Heart left ventricle (tissue), 16 donors: ENCODE results near the gene TTC39C. TPM values are rescaled to one million over a fixed set of nuclear protein-coding genes. Genes with fewer than 3 reads are reported as not detected.

Experiments
- ATAC-seq, 4 donors: fragments of 200-7000 bp; cut with Tn5 transposase; one replicate each; pipeline ENCODE4 v1.9.1; 2020 to 2022; ENCODE audit warnings: moderate library complexity in 4 of 4, mild to moderate bottlenecking in 3 of 4, moderate number of reproducible peaks in 1 of 4
- DNase-seq, 5 donors: peaks; one replicate each; pipeline ENCODE4 v3.0.0-alpha.2; 2020
- H3K27ac ChIP-seq, 12 donors: fragments of 200-600 bp; sonication (generic) in 4 of 12; one replicate each; pipeline versions ENCODE4 v1.5.0 to v1.8.0; 2016 to 2022; ENCODE audit warnings: mild to moderate bottlenecking in 2 of 12
- H3K27me3 ChIP-seq, 9 donors: fragments of 200-600 bp; sonication (generic) in 2 of 9; one replicate each; pipeline versions ENCODE4 v1.5.1 to v1.8.0; 2016 to 2022; ENCODE audit warnings: mild to moderate bottlenecking in 3 of 9
- H3K36me3 ChIP-seq, 9 donors: fragments of 200-600 bp; sonication (generic) in 2 of 9; one replicate each; pipeline versions ENCODE4 v1.5.0 to v1.8.0; 2018 to 2022; ENCODE audit warnings: mild to moderate bottlenecking in 2 of 9
- H3K4me1 ChIP-seq, 12 donors: fragments of 200-600 bp; sonication (generic) in 4 of 12; one replicate each; pipeline versions ENCODE4 v1.5.0 to v1.8.0; 2016 to 2022; ENCODE audit warnings: mild to moderate bottlenecking in 3 of 12
- H3K4me3 ChIP-seq, 12 donors: fragments of 200-600 bp; sonication (generic) in 4 of 12; one replicate each; pipeline versions ENCODE4 v1.5.0 to v1.8.0; 2017 to 2022; ENCODE audit warnings: mild to moderate bottlenecking in 9 of 12, moderate library complexity in 4 of 12
- H3K9me3 ChIP-seq, 12 donors: fragments of 200-600 bp; sonication (generic) in 4 of 12; one replicate each; pipeline versions ENCODE4 v1.5.0 to v1.8.0; 2016 to 2022; ENCODE audit warnings: mild to moderate bottlenecking in 1 of 12
- POLR2A ChIP-seq, 2 donors: fragments of 450-650 bp; IDR thresholded peaks; one replicate each; pipeline ENCODE4 v1.6.1; 2017; ENCODE audit warnings: antibody characterized with exemption in 2 of 2, mild to moderate bottlenecking in 2 of 2, moderate library complexity in 2 of 2
- WGBS, 4 donors: extraction: QIAGEN DNeasy Blood & Tissue Kit in 2 of 4; methylation state at CpG; one replicate each; pipeline versions ENCODE4 v1.1.5 to v1.1.7; 2013 to 2018; 5-methylcytosine and 5-hydroxymethylcytosine counted together
- intact Hi-C, 10 donors: fragments of 100-400 bp; cut with DNase I; formaldehyde crosslinking; loops; one replicate each; pipeline versions ENCODE4 v1.11.1 to v1.14.2; 2022
- polyA plus RNA-seq, 2 donors: library from polyadenylated mRNA; stranded (reverse); fragments of 200-250 nt; gene quantifications; one replicate each; pipeline ENCODE4 v1.2.3, GENCODE V29; 2013
- total RNA-seq, 9 donors: library from RNA; depleted of rRNA in 2 of 9; stranded (reverse); fragments of >200 nt in 2 of 9; fragmentation: NEBNext Ultra II Directional in 3 of 9; extraction: Animal tissue kit (Norgen Biotek cat#: 25700) in 3 of 9; gene quantifications; one replicate each; pipeline versions ENCODE4 v1.1.0 to v1.2.4, GENCODE V29; 2016 to 2023
- TF ChIP-seq, protein P1 (sequence below), 12 donors: fragments of 200-600 bp; sonication (generic) in 4 of 12; IDR thresholded peaks; one replicate each; pipeline versions ENCODE4 v1.5.0 to v1.8.0; 2018 to 2022; ENCODE audit warnings: antibody characterized with exemption in 12 of 12, mild to moderate bottlenecking in 5 of 12
- donor health status: ischemic (EF 13 %, LVEDD 7.1; RV severe dilation, severe dysfunction).
- donor health status: healthy with polysubstance abuse.
- donor health status: DM: no; HTN: yes; CAD: no.
- donor health status: DM: no; HTN: no; CAD: no.
- donor health status: ischemic (EF 25% LVEDD 6.9; RV normal size, moderate dysfunction).
- donor health status: ischemic (EF 25% LVEDD 5.7; RV mildly dilated, moderate dysfunction).
- donor health status: healthy.
- donor health status: DM: yes; HTN: yes; CAD: no.
- donor health status: ischemic (EF 35%, LVEDD 5.7; RV mildly dilated, moderate dysfunction).
- donor health status: nonischemic (EF 11% LVEDD 7.7; RV severe dilation, severe dysfunction).
- donor health status: DM: yes; HTN: yes; CAD: no.
- donor health status: PGD.
- donor health status: ischemic (EF 29% LVEDD 5.4; RV normal size, mild dysfunction).
- donor health status: nonischemic (EF 23%, LVEDD 6.1; RV moderate dilation, normal function).

TTC39C gene
- total and polyA plus RNA-seq, 11 donors, result 2.3 to 12.8 (median 4.7) TPM

DNA sequence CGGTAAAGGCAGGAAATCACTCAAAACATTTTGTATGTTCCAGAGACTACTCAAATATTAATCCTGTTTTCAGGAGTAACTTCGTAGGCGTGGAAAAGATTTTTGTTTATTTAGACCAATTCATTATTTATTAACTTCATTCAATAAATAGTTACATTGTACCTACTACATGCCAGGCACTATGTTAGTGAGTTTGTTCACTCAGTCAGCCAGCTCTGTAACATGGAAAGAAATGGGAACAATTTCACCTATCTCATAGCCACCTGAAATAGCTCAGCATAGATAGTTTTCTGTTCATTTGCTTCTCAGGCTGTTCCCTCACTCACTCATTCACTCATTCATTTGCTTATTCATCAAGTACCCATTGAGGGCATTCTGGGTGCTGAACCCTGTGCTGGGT lies 34.6 kb downstream of the TTC39C start:
- Histone ChIP-seq H3K27me3 (no peaks in the 10 kb centered on the region), H3K9me3 (no peaks in the 10 kb centered on the region), H3K36me3 (no peaks in the 10 kb centered on the region), H3K4me3 (no peak overlapping the region), H3K27ac (no peak overlapping the region), H3K4me1 (peaks cover 0 to 12% (median 0%) of the 10 kb centered on the region in 12 donors)
- 93 to 98% (median 96%) methylated on average over 3 of the region's 3 CpGs for WGBS, 4 donors
- intact Hi-C loops, result no loop called here
- no peak for DNase-seq
- TF ChIP-seq, protein P1, sequence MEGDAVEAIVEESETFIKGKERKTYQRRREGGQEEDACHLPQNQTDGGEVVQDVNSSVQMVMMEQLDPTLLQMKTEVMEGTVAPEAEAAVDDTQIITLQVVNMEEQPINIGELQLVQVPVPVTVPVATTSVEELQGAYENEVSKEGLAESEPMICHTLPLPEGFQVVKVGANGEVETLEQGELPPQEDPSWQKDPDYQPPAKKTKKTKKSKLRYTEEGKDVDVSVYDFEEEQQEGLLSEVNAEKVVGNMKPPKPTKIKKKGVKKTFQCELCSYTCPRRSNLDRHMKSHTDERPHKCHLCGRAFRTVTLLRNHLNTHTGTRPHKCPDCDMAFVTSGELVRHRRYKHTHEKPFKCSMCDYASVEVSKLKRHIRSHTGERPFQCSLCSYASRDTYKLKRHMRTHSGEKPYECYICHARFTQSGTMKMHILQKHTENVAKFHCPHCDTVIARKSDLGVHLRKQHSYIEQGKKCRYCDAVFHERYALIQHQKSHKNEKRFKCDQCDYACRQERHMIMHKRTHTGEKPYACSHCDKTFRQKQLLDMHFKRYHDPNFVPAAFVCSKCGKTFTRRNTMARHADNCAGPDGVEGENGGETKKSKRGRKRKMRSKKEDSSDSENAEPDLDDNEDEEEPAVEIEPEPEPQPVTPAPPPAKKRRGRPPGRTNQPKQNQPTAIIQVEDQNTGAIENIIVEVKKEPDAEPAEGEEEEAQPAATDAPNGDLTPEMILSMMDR (IDR thresholded peaks at IDR 0.05), result no peak
- TF ChIP-seq POLR2A (IDR thresholded peaks at IDR 0.05), result no peak
- ATAC-seq, result no peak

DNA sequence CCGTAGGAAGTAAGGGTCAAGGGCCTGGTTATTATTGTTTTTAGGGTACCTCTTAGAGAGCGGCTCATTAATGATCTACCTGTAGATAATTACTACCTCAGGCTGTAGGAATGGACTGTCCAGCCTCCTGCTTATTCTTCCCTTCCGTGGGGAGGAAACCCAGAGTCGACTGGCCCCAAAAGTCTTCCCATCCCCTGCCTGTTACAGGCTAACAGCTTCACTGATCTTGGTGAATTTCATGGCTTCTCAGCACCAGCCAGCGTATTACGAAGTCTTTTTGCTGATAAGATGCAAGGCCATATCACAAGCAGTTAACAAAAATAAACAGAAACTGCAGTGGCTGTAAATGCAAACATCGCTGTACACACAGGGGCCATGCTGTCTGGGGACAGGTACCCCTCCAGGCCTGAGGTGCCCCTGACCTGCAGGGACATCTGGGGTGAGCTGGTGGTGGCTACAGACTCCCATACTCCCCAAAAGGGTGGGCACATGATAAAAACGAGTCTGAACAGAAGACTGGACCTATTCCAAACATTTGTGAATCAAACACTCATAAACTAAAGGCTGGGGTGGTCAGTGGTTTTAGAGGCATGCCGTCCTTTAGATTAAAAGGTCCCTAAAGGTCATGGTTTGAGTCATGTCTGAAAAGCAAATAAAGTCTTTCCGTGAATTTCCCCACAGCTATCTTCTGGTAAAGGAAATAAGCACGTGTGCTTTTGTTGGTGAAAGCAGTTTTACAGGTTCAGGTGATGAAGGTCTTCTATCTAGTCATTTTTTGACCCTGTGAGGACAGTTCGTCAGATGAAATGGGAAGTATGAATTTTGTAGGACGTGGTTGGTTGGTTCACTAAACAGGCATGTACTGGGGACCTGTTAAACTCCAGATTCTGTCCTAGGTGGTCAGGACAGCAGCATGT lies 36.7 kb downstream of the TTC39C start:
- TF ChIP-seq, protein P1 (IDR thresholded peaks at IDR 0.05), result no peak
- no peak for TF ChIP-seq POLR2A (IDR thresholded peaks at IDR 0.05)
- Histone ChIP-seq H3K27ac (no peak overlapping the region), H3K27me3 (no peaks in the 10 kb centered on the region), H3K4me3 (no peak overlapping the region), H3K9me3 (no peaks in the 10 kb centered on the region), H3K4me1 (peaks cover 0 to 17% (median 0%) of the 10 kb centered on the region in 12 donors), H3K36me3 (no peaks in the 10 kb centered on the region)
- DNase-seq (no peak), ATAC-seq (no peak)
- 83 to 89% (median 84%) methylated on average over 13 of the region's 13 CpGs for WGBS, 4 donors
- intact Hi-C loops, result no loop called here

DNA sequence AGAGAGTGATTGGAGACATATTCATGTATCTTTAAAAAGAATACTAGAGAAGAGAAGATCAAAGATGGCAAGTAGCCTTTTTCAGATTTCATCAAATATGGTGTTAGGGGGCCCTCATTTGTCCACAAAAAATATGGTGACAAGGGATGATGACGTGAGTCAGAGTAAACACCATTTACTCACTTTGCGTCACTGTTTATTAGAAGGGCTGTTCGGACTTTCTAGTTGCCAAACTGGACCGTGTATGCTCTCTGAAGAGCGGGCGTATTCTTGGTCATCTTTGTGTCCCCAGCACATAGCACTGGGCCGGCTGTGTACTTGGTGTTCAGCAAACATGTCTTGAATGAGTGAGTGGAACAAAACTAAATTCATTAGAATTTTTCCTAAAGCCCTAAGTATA lies 37.5 kb downstream of the TTC39C start:
- no peak overlapping the region for H3K27ac ChIP-seq
- WGBS, 4 donors, result 88 to 95% (median 92%) methylated on average over 7 of the region's 7 CpGs
- no peaks in the 10 kb centered on the region for H3K27me3 ChIP-seq
- no peaks in the 10 kb centered on the region for H3K36me3 ChIP-seq
- DNase-seq (no peak), ATAC-seq (no peak)
- H3K4me1 ChIP-seq, result peaks cover 0 to 17% (median 0%) of the 10 kb centered on the region in 12 donors
- TF ChIP-seq, protein P1 (IDR thresholded peaks at IDR 0.05), result no peak
- TF ChIP-seq POLR2A (IDR thresholded peaks at IDR 0.05), result no peak
- H3K4me3 ChIP-seq, result no peak overlapping the region
- intact Hi-C loops, result no loop called here
- H3K9me3 ChIP-seq, result no peaks in the 10 kb centered on the region

DNA sequence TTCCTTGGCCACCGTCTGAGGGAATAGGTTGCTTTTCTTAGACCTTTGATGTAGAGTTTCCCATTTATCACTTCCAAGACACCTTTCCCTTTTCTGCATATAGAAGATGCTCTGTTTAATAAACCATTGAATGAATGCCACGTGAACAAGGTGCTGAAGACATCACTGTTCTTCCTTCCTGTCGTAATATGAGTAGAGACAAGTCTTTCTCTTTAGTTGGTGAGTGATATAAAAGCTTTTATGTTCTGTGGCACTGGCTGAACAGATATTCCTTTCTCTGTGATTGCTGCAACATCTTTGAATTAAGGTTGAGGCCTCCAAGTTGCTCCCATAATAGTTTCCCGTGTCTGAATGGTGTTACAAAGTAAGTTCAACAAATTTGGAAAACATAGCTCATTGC lies 38.7 kb downstream of the TTC39C start:
- Histone ChIP-seq H3K4me3 (no peak overlapping the region), H3K27me3 (no peaks in the 10 kb centered on the region), H3K27ac (no peak overlapping the region), H3K36me3 (no peaks in the 10 kb centered on the region), H3K4me1 (peaks cover 0 to 17% (median 0%) of the 10 kb centered on the region in 12 donors), H3K9me3 (no peaks in the 10 kb centered on the region)
- DNase-seq (no peak), ATAC-seq (no peak)
- WGBS, 4 donors, result 73 to 86% (median 83%) methylated on average over 4 of the region's 4 CpGs
- intact Hi-C loops, result no loop called here
- TF ChIP-seq, protein P1 (IDR thresholded peaks at IDR 0.05), result no peak
- TF ChIP-seq POLR2A (IDR thresholded peaks at IDR 0.05), result no peak
